PFSK-1 (cell line): ENCODE measurements around the gene TSPAN4.

Experiments
- FOXP2 ChIP-seq: optimal IDR thresholded peaks from 2 replicates; pipeline ENCODE3; 2011; ENCODE audit warnings: borderline replicate concordance, control low read depth, inconsistent platforms; ENCODE audit not compliant: insufficient read depth; ENCODE audit errors: extremely low read length, extremely low read depth
- POLR2AphosphoS5 ChIP-seq: IDR thresholded peaks from 2 replicates; pipeline ENCODE4 v1.6.1; 2012; ENCODE audit warnings: low read depth, mild to moderate bottlenecking, control low read depth, low read length, moderate library complexity
- REST ChIP-seq, 2 experiments: IDR thresholded peaks; 2 replicates each; pipeline versions ENCODE4 v1.6.1 to v1.8.0; 2011 to 2012; ENCODE audit warnings: low read depth in 2 of 2, low read length in 2 of 2, control low read depth in 1 of 2, inconsistent platforms in 1 of 2, mild to moderate bottlenecking in 1 of 2, moderate library complexity in 1 of 2; ENCODE audit not compliant: insufficient read depth in 1 of 2
- SIN3A ChIP-seq: IDR thresholded peaks from 2 replicates; pipeline ENCODE4 v1.6.1; 2012; ENCODE audit warnings: mild to moderate bottlenecking, low read length, moderate library complexity, borderline replicate concordance; ENCODE audit not compliant: insufficient read depth
- TAF1 ChIP-seq: IDR thresholded peaks from 2 replicates; pipeline ENCODE4 v1.6.1; 2012; ENCODE audit warnings: low read length, control low read depth, borderline replicate concordance; ENCODE audit not compliant: insufficient read depth

TSPAN4 gene

GRCh38 chr11:845872-846495 is 3.3 kb downstream of the TSPAN4 start:
- TF ChIP-seq FOXP2, result no peak
- TF ChIP-seq REST (IDR thresholded peaks at IDR 0.05; ENCODE audit: insufficient read depth in 1 of 2, low read depth in 2 of 2, low read length in 2 of 2), result no peak
- no peak for TF ChIP-seq TAF1
- no peak for TF ChIP-seq SIN3A
- TF ChIP-seq POLR2AphosphoS5, result no peak

- no peak for TF ChIP-seq TAF1
- TF ChIP-seq SIN3A, result no peak
- TF ChIP-seq FOXP2, result no peak
- TF ChIP-seq POLR2AphosphoS5, result no peak
- no peak for TF ChIP-seq REST (IDR thresholded peaks at IDR 0.05; ENCODE audit: insufficient read depth in 1 of 2, low read depth in 2 of 2, low read length in 2 of 2)
Observed at GRCh38 chr11:846496-847098, 3.9 kb downstream of the TSPAN4 start.

- no peak for TF ChIP-seq SIN3A
Observed at GRCh38 chr11:847876-848275, 5.2 kb downstream of the TSPAN4 start.

- no peak for TF ChIP-seq REST (IDR thresholded peaks at IDR 0.05; ENCODE audit: insufficient read depth in 1 of 2, low read depth in 2 of 2, low read length in 2 of 2)
- no peak for TF ChIP-seq POLR2AphosphoS5
- TF ChIP-seq FOXP2, result no peak
- no peak for TF ChIP-seq SIN3A
- no peak for TF ChIP-seq TAF1
Observed at GRCh38 chr11:848380-848931, 5.8 kb downstream of the TSPAN4 start.

- TF ChIP-seq REST (IDR thresholded peaks at IDR 0.05; ENCODE audit: insufficient read depth in 1 of 2, low read depth in 2 of 2, low read length in 2 of 2), result no peak
- peak; percentile 48; the same call in 1 of the 2 replicates for TF ChIP-seq POLR2AphosphoS5
Observed at GRCh38 chr11:849104-849824, 6.6 kb downstream of the TSPAN4 start.
